Measurements from ENCODE around the gene RGS6.

GRCh38 chr14:72510566-72510965 is 578.3 kb downstream of the RGS6 start:
- no peak for TF ChIP-seq GATA2 (IDR thresholded peaks at IDR 0.05; ENCODE audit: low read depth, low read length)
- TF ChIP-seq GATA3 (IDR thresholded peaks at IDR 0.05; ENCODE audit: low read depth, low read length), result no peak
